ENCODE results near the gene TMSB15B.

DNA sequence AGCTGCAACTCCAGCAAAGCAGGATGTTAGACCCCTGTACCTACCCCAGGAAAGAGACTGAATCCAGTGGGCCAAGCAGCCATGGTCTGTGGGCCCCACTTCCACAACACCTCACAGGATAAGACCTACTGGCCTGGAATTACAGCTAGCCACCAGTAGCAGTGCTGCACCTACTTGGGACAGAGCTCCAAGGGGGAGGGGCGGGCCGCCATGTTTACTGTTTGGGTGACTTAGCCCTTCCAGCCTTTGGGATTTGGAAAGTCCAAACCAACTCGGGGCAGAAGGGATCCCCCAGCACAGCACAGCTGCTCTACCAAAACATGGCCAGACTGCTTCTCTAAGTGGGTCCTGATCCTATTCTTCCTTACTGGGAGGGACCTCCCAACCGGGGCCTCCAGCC, 9.1 kb upstream of the TMSB15B start:
- TF ChIP-seq, protein P1, sequence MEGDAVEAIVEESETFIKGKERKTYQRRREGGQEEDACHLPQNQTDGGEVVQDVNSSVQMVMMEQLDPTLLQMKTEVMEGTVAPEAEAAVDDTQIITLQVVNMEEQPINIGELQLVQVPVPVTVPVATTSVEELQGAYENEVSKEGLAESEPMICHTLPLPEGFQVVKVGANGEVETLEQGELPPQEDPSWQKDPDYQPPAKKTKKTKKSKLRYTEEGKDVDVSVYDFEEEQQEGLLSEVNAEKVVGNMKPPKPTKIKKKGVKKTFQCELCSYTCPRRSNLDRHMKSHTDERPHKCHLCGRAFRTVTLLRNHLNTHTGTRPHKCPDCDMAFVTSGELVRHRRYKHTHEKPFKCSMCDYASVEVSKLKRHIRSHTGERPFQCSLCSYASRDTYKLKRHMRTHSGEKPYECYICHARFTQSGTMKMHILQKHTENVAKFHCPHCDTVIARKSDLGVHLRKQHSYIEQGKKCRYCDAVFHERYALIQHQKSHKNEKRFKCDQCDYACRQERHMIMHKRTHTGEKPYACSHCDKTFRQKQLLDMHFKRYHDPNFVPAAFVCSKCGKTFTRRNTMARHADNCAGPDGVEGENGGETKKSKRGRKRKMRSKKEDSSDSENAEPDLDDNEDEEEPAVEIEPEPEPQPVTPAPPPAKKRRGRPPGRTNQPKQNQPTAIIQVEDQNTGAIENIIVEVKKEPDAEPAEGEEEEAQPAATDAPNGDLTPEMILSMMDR (conservative IDR thresholded peaks at IDR 0.05 in 1 of 2, IDR thresholded peaks at IDR 0.05 in 1 of 2; ENCODE audit: extremely low read depth in 1 of 2, insufficient read depth in 1 of 2, low read depth in 1 of 2, low read length in 2 of 2) = no peak
- no peak for TF ChIP-seq EZH2 (IDR thresholded peaks at IDR 0.05; ENCODE audit: borderline replicate concordance, low read length)
